GM06990 (cell line): ENCODE data around the gene FADS1.

Source experiments
- DNase-seq: peaks from one replicate; pipeline ENCODE4 v3.0.0-alpha.2; 2011; ENCODE audit not compliant: insufficient read length; ENCODE audit errors: extremely low read depth
- H3K27me3 ChIP-seq: replicated peaks from 2 replicates; pipeline ENCODE4 v1.6.0; 2011; ENCODE audit warnings: low read length; ENCODE audit not compliant: control insufficient read depth, insufficient read depth
- H3K36me3 ChIP-seq: 2 replicates; pipeline ENCODE4 v1.5.1; 2011; ENCODE audit warnings: low read length; ENCODE audit not compliant: control insufficient read depth, insufficient read depth
- H3K4me3 ChIP-seq: replicated peaks from 2 replicates; pipeline ENCODE4 v1.5.1; 2011; ENCODE audit warnings: low read depth, mild to moderate bottlenecking, control low read depth, low read length
- TF ChIP-seq, protein P1 (sequence below): IDR thresholded peaks from 2 replicates; pipeline ENCODE4 v1.5.1; 2011; ENCODE audit warnings: low read length, control low read depth, mild to moderate bottlenecking, inconsistent platforms; ENCODE audit not compliant: insufficient read depth, poor library complexity, severe bottlenecking

Gene FADS1

GRCh38 chr11:61847914-61848581, 31.2 kb upstream of the FADS1 start:
- Histone ChIP-seq H3K27me3 (no peaks in the 10 kb centered on the region), H3K4me3 (no peak overlapping the region), H3K36me3 (peaks cover 37% of the 10 kb centered on the region)
- DNase-seq, result no peak
- TF ChIP-seq, protein P1, sequence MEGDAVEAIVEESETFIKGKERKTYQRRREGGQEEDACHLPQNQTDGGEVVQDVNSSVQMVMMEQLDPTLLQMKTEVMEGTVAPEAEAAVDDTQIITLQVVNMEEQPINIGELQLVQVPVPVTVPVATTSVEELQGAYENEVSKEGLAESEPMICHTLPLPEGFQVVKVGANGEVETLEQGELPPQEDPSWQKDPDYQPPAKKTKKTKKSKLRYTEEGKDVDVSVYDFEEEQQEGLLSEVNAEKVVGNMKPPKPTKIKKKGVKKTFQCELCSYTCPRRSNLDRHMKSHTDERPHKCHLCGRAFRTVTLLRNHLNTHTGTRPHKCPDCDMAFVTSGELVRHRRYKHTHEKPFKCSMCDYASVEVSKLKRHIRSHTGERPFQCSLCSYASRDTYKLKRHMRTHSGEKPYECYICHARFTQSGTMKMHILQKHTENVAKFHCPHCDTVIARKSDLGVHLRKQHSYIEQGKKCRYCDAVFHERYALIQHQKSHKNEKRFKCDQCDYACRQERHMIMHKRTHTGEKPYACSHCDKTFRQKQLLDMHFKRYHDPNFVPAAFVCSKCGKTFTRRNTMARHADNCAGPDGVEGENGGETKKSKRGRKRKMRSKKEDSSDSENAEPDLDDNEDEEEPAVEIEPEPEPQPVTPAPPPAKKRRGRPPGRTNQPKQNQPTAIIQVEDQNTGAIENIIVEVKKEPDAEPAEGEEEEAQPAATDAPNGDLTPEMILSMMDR, result no peak

- TF ChIP-seq, protein P1, result no peak
- DNase-seq, result no peak
- H3K36me3 ChIP-seq, result peaks cover 42% of the 10 kb centered on the region
- no peak overlapping the region for H3K4me3 ChIP-seq
- H3K27me3 ChIP-seq, result no peaks in the 10 kb centered on the region
Measured at GRCh38 chr11:61846362-61847020, 29.7 kb upstream of the FADS1 start.

- TF ChIP-seq, protein P1, result no peak
- no peak for DNase-seq
- H3K27me3 ChIP-seq, result no peaks in the 10 kb centered on the region
- no peak overlapping the region for H3K4me3 ChIP-seq
- peaks cover 46% of the 10 kb centered on the region for H3K36me3 ChIP-seq
Measured at GRCh38 chr11:61844909-61845565, 28.2 kb upstream of the FADS1 start.

- no peak overlapping the region for H3K4me3 ChIP-seq
- H3K27me3 ChIP-seq, result no peaks in the 10 kb centered on the region
- DNase-seq, result no peak
- TF ChIP-seq, protein P1, result no peak
- peaks cover 47% of the 10 kb centered on the region for H3K36me3 ChIP-seq
Measured at GRCh38 chr11:61842528-61842820, 25.7 kb upstream of the FADS1 start.

GRCh38 chr11:61841636-61842527, 25.1 kb upstream of the FADS1 start:
- Histone ChIP-seq H3K36me3 (peaks cover 47% of the 10 kb centered on the region), H3K4me3 (no peak overlapping the region), H3K27me3 (no peaks in the 10 kb centered on the region)
- TF ChIP-seq, protein P1, result no peak
- DNase-seq, result no peak
